Peyer's patch (tissue), 4 donors: Measurements from ENCODE around the gene MINPP1.

Experiments
- CTCF ChIP-seq, 6 experiments: fragments of 450-650 bp in 4 of 6; fragments of 200-600 bp in 2 of 6; sonication (generic) in 1 of 6; IDR thresholded peaks; one replicate each; pipeline ENCODE4 v1.5.1; 2017 to 2019; ENCODE audit warnings: antibody characterized with exemption in 6 of 6, mild to moderate bottlenecking in 3 of 6, moderate library complexity in 1 of 6
- POLR2A ChIP-seq, 2 donors: fragments of 450-650 bp; IDR thresholded peaks; one replicate each; pipeline ENCODE4 v1.5.1; 2017; ENCODE audit warnings: antibody characterized with exemption in 2 of 2, mild to moderate bottlenecking in 2 of 2, moderate library complexity in 2 of 2

DNA sequence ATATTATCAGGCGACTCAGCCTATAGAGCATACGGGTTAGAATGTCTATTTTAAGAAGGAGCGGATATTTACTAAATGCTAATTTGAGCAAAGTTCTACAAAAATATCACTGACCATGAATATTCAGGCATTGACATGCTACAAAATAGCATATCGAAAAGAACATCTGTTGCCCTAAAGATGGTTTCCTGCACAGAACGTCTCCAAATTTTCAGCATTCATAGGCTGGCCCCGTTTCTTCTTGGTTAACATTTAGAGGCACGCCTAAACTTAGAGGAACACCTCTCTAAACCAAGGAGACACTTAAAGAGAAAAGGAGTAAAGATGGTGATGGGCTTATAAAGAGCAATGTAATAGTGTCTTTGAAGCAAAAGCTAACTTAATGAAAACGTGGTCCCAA, 1.3 kb upstream of the MINPP1 start:
- TF ChIP-seq CTCF (IDR thresholded peaks at IDR 0.05) (no peak), POLR2A (IDR thresholded peaks at IDR 0.05) (no peak)
